ENCODE results near the gene TRABD2A.

The TRABD2A gene

DNA sequence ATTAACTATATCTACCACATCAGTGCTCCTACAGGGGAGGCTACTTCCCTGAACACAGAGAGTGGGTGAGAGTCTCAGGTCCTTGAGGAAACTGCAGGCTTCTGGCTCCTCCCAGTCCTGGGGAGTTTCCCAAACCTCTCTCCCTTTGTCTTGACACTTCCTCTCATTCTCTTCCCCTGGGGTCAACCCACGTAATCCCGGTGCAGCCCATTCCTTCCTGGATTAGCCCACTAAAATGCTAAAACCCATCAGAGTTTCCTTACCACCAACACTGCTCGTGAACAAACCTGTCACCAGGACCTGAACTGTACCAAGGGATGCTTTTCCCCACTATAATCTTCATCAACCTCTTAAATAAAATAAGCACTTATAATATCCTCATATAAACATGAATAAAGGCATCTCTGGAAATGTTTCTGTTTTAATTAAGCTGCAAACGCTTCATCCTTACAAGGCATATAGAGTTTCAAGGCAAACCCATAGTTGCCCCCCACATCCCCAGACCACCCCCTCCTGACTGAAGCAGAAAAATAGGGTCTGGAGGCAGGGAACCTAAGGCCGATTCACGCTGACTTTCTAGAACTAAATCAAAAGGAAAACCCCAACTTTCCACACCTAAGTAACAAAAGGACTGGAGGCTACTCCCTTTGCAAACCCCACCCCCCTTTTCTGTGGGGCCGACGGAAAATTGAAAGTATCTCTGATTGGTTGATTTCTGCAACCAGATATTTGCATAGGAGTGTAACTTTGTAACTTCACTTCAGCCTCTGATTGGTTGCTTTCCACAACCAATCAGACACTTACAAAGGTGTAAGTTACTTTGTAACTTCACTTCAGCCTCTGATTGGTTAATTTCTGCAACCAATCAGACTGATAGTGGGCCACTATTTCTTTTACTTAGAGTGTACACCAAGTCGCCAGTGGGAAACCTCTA, 43.6 kb upstream of the TRABD2A start:
- Histone ChIP-seq H3K27me3 (ENCODE audit: insufficient read depth, poor library complexity, severe bottlenecking) (no peaks in the 10 kb centered on the region), H3K27ac (replicated peaks) (no peak overlapping the region), H3K4me3 (replicated peaks; ENCODE audit: insufficient read depth, low read length) (no peak overlapping the region)
- TF ChIP-seq, protein P1, sequence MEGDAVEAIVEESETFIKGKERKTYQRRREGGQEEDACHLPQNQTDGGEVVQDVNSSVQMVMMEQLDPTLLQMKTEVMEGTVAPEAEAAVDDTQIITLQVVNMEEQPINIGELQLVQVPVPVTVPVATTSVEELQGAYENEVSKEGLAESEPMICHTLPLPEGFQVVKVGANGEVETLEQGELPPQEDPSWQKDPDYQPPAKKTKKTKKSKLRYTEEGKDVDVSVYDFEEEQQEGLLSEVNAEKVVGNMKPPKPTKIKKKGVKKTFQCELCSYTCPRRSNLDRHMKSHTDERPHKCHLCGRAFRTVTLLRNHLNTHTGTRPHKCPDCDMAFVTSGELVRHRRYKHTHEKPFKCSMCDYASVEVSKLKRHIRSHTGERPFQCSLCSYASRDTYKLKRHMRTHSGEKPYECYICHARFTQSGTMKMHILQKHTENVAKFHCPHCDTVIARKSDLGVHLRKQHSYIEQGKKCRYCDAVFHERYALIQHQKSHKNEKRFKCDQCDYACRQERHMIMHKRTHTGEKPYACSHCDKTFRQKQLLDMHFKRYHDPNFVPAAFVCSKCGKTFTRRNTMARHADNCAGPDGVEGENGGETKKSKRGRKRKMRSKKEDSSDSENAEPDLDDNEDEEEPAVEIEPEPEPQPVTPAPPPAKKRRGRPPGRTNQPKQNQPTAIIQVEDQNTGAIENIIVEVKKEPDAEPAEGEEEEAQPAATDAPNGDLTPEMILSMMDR (IDR thresholded peaks at IDR 0.05; ENCODE audit: insufficient read depth, low read length) = no peak
- TF ChIP-seq POLR2AphosphoS5 (IDR thresholded peaks at IDR 0.05; ENCODE audit: low read depth) = no peak
- TF ChIP-seq GABPA (IDR thresholded peaks at IDR 0.05; ENCODE audit: low read depth) = no peak
- no peak for TF ChIP-seq SPI1 (IDR thresholded peaks at IDR 0.05; ENCODE audit: borderline replicate concordance, low read depth)
- TF ChIP-seq, protein P2, sequence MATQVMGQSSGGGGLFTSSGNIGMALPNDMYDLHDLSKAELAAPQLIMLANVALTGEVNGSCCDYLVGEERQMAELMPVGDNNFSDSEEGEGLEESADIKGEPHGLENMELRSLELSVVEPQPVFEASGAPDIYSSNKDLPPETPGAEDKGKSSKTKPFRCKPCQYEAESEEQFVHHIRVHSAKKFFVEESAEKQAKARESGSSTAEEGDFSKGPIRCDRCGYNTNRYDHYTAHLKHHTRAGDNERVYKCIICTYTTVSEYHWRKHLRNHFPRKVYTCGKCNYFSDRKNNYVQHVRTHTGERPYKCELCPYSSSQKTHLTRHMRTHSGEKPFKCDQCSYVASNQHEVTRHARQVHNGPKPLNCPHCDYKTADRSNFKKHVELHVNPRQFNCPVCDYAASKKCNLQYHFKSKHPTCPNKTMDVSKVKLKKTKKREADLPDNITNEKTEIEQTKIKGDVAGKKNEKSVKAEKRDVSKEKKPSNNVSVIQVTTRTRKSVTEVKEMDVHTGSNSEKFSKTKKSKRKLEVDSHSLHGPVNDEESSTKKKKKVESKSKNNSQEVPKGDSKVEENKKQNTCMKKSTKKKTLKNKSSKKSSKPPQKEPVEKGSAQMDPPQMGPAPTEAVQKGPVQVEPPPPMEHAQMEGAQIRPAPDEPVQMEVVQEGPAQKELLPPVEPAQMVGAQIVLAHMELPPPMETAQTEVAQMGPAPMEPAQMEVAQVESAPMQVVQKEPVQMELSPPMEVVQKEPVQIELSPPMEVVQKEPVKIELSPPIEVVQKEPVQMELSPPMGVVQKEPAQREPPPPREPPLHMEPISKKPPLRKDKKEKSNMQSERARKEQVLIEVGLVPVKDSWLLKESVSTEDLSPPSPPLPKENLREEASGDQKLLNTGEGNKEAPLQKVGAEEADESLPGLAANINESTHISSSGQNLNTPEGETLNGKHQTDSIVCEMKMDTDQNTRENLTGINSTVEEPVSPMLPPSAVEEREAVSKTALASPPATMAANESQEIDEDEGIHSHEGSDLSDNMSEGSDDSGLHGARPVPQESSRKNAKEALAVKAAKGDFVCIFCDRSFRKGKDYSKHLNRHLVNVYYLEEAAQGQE (IDR thresholded peaks at IDR 0.05; ENCODE audit: insufficient replicate concordance, low read depth) = no peak
- DNase-seq (ENCODE audit: low read depth in 1 of 2, low spot score in 1 of 2) = no peak

DNA sequence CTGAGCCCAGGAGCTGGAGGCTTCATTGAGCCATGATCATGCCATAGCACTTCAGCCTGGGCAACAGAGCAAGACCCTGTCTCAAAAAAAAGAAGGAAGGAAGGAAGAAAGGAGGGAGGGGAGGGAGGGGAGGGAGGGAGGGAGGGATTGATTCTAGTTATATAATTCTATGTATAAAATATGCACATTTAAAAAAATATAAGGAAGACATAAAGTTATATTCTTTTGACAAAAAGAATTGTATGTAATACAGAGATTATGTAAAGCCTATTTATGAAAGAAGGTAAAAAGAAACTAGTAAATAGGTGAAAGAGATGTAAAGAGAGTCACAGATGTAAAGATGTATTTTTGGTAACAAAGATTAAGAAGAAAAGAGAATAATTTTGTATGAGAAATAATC, 42.1 kb upstream of the TRABD2A start:
- Histone ChIP-seq H3K4me3 (replicated peaks; ENCODE audit: insufficient read depth, low read length) (no peak overlapping the region), H3K27ac (replicated peaks) (no peak overlapping the region), H3K27me3 (ENCODE audit: insufficient read depth, poor library complexity, severe bottlenecking) (no peaks in the 10 kb centered on the region)
- DNase-seq (ENCODE audit: low read depth in 1 of 2, low spot score in 1 of 2) = no peak
- TF ChIP-seq, protein P1 (IDR thresholded peaks at IDR 0.05; ENCODE audit: insufficient read depth, low read length) = no peak
- TF ChIP-seq GABPA (IDR thresholded peaks at IDR 0.05; ENCODE audit: low read depth) (no peak), POLR2AphosphoS5 (IDR thresholded peaks at IDR 0.05; ENCODE audit: low read depth) (no peak), SPI1 (IDR thresholded peaks at IDR 0.05; ENCODE audit: borderline replicate concordance, low read depth) (no peak)
- TF ChIP-seq, protein P2 (IDR thresholded peaks at IDR 0.05; ENCODE audit: insufficient replicate concordance, low read depth) = no peak

DNA sequence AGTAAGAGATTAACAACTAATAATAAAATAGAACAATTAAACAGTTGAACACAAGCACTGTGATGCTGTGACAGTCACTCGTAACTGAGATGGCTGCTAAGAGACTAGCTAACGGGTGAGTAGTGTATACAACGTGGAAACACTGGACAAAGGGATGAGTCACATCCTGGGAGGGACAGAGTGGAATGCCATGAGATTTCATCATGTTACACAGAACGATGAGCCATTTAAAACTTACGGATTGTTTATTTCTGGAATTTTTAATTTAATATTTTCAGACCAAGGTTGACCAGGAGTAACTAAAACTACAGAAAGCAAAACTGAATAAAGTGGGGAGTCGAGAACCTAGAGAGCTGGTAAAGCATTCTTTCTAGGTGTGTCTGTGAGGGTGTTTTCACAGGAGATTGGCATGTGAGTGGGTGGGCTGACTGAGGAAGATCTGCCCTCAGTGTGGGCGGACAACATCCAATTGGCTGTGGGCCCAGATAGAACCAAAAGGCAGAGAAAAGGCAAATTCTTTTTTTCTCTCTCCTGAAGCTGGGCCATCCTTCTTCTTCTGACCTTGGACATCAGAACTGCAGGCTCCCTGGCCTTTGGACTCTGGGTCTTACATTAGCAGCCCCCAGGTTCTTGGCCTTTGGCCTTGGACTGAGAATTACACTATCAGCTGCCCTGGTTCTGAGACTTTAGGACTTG, 39.1 kb upstream of the TRABD2A start:
- Histone ChIP-seq H3K27ac (replicated peaks) (no peak overlapping the region), H3K4me3 (replicated peaks; ENCODE audit: insufficient read depth, low read length) (no peak overlapping the region), H3K27me3 (ENCODE audit: insufficient read depth, poor library complexity, severe bottlenecking) (no peaks in the 10 kb centered on the region)
- DNase-seq (ENCODE audit: low read depth in 1 of 2, low spot score in 1 of 2) = no peak
- TF ChIP-seq, protein P1 (IDR thresholded peaks at IDR 0.05; ENCODE audit: insufficient read depth, low read length) = no peak
- TF ChIP-seq, protein P2 (IDR thresholded peaks at IDR 0.05; ENCODE audit: insufficient replicate concordance, low read depth) = no peak
- TF ChIP-seq SPI1 (IDR thresholded peaks at IDR 0.05; ENCODE audit: borderline replicate concordance, low read depth) (no peak), GABPA (IDR thresholded peaks at IDR 0.05; ENCODE audit: low read depth) (no peak), POLR2AphosphoS5 (IDR thresholded peaks at IDR 0.05; ENCODE audit: low read depth) (no peak)
